Sciatic nerve (tissue), 2 donors: ENCODE measurements around the gene STARD4. TPM values are rescaled to one million over a fixed set of nuclear protein-coding genes. Genes with fewer than 3 reads are reported as not detected.

Experiments used
- ATAC-seq: fragments of 200-7000 bp; cut with Tn5 transposase; one replicate; pipeline ENCODE4 v1.9.1; 2020; ENCODE audit warnings: mild to moderate bottlenecking, moderate library complexity
- DNase-seq: peaks from one replicate; pipeline ENCODE4 v3.0.0-alpha.2; 2020; ENCODE audit warnings: low spot score
- intact Hi-C: fragments of 100-400 bp; cut with DNase I; formaldehyde crosslinking; loops from one replicate; pipeline ENCODE4 v1.14.2; 2022
- total RNA-seq: library from RNA; stranded (reverse); fragmentation: NEBNext Ultra II Directional; extraction: Animal tissue kit (Norgen Biotek cat#: 25700); gene quantifications from one replicate; pipeline ENCODE4 v1.2.1, GENCODE V29; 2021
- donor health status: DM: no; HTN: no; CAD: no.
- donor health status: DM: no; HTN: no; CAD: no.

The STARD4 gene
- total RNA-seq, 1 donor from 2014 or later = 33.7 TPM

- no peak for ATAC-seq
- no peak for DNase-seq
- intact Hi-C loops = no loop called here
These were observed 26.3 kb downstream of the STARD4 start for GRCh38 chr5:111486055-111486454.

GRCh38 chr5:111480346-111480745 is 32.0 kb downstream of the STARD4 start:
- ATAC-seq (no peak), DNase-seq (no peak)
- intact Hi-C loops = no loop called here

GRCh38 chr5:111478898-111479297 is 33.4 kb downstream of the STARD4 start:
- no peak for ATAC-seq
- intact Hi-C loops = no loop called here

GRCh38 chr5:111478266-111478665 is 34.1 kb downstream of the STARD4 start:
- intact Hi-C loops = no loop called here
- DNase-seq (no peak), ATAC-seq (no peak)

More at GRCh38 chr5:111478898-111479297, 33.4 kb downstream of the STARD4 start:
- DNase-seq = no peak

GRCh38 chr5:111472579-111472978 is 39.8 kb downstream of the STARD4 start:
- DNase-seq (no peak), ATAC-seq (peak; percentile 52)
- intact Hi-C loops = no loop called here

GRCh38 chr5:111472096-111472495 is 40.2 kb downstream of the STARD4 start:
- ATAC-seq (no peak), DNase-seq (no peak)
- intact Hi-C loops = no loop called here

GRCh38 chr5:111469903-111470302 is 42.4 kb downstream of the STARD4 start:
- ATAC-seq (no peak), DNase-seq (no peak)
- intact Hi-C loops = no loop called here

GRCh38 chr5:111469293-111469896 is 42.9 kb downstream of the STARD4 start:
- no peak for ATAC-seq
- intact Hi-C loops = no loop called here
- no peak for DNase-seq

- no peak for ATAC-seq
- no peak for DNase-seq
- intact Hi-C loops = no loop called here
These were observed 49.0 kb downstream of the STARD4 start for GRCh38 chr5:111463311-111463710.

GRCh38 chr5:111461934-111462333 is 50.4 kb downstream of the STARD4 start:
- ATAC-seq = no peak
- intact Hi-C loops = no loop called here

GRCh38 chr5:111461255-111461671 is 51.1 kb downstream of the STARD4 start:
- ATAC-seq (no peak), DNase-seq (no peak)
- intact Hi-C loops = no loop called here

More at GRCh38 chr5:111461934-111462333, 50.4 kb downstream of the STARD4 start:
- DNase-seq = no peak

GRCh38 chr5:111454776-111455175 is 57.6 kb downstream of the STARD4 start:
- intact Hi-C loops = no loop called here
- DNase-seq = no peak
- no peak for ATAC-seq

- intact Hi-C loops = no loop called here
- DNase-seq (no peak), ATAC-seq (no peak)
These were observed 58.1 kb downstream of the STARD4 start for GRCh38 chr5:111454198-111454622.

- intact Hi-C loops = no loop called here
- ATAC-seq (no peak), DNase-seq (no peak)
These were observed 58.6 kb downstream of the STARD4 start for GRCh38 chr5:111453747-111454146.

- intact Hi-C loops = no loop called here
- no peak for ATAC-seq
- no peak for DNase-seq
These were observed 59.0 kb downstream of the STARD4 start for GRCh38 chr5:111453295-111453694.

- intact Hi-C loops = no loop called here
- DNase-seq = no peak
- ATAC-seq = no peak
These were observed 64.5 kb downstream of the STARD4 start for GRCh38 chr5:111447822-111448221.

- no peak for DNase-seq
- ATAC-seq = no peak
- intact Hi-C loops = no loop called here
These were observed 65.2 kb downstream of the STARD4 start for GRCh38 chr5:111447099-111447498.
